ENCODE measurements around the gene TNFRSF21.

Gene TNFRSF21

GRCh38 chr6:47256361-47256760 is 53.3 kb downstream of the TNFRSF21 start:
- no peaks in the 10 kb centered on the region for H3K9me3 Mint-ChIP-seq
- DNase-seq (ENCODE audit: low spot score in 2 of 2) (no peak), ATAC-seq (no peak)
- no peak overlapping the region for H3K4me3 Mint-ChIP-seq
- H3K27ac Mint-ChIP-seq = no peak overlapping the region
- no peaks in the 10 kb centered on the region for H3K4me1 Mint-ChIP-seq
- H3K36me3 Mint-ChIP-seq = no peaks in the 10 kb centered on the region

GRCh38 chr6:47254906-47255305 is 54.8 kb downstream of the TNFRSF21 start:
- ATAC-seq (no peak), DNase-seq (ENCODE audit: low spot score in 2 of 2) (no peak)
- Mint-ChIP-seq H3K9me3 (no peaks in the 10 kb centered on the region), H3K27ac (no peak overlapping the region), H3K4me1 (no peaks in the 10 kb centered on the region), H3K4me3 (no peak overlapping the region), H3K36me3 (no peaks in the 10 kb centered on the region)

- Mint-ChIP-seq H3K4me3 (no peak overlapping the region), H3K9me3 (no peaks in the 10 kb centered on the region), H3K4me1 (no peaks in the 10 kb centered on the region), H3K36me3 (no peaks in the 10 kb centered on the region), H3K27ac (no peak overlapping the region)
- ATAC-seq = no peak
- no peak for DNase-seq (ENCODE audit: low spot score in 2 of 2)
Measured at GRCh38 chr6:47254051-47254450, 55.7 kb downstream of the TNFRSF21 start.

- H3K4me3 Mint-ChIP-seq = no peak overlapping the region
- no peaks in the 10 kb centered on the region for H3K4me1 Mint-ChIP-seq
- DNase-seq (ENCODE audit: low spot score in 2 of 2) (no peak), ATAC-seq (no peak)
- no peaks in the 10 kb centered on the region for H3K9me3 Mint-ChIP-seq
- no peak overlapping the region for H3K27ac Mint-ChIP-seq
- no peaks in the 10 kb centered on the region for H3K36me3 Mint-ChIP-seq
Measured at GRCh38 chr6:47253136-47253535, 56.6 kb downstream of the TNFRSF21 start.

- Mint-ChIP-seq H3K4me1 (no peaks in the 10 kb centered on the region), H3K36me3 (no peaks in the 10 kb centered on the region), H3K9me3 (no peaks in the 10 kb centered on the region), H3K27ac (no peak overlapping the region), H3K4me3 (no peak overlapping the region)
- ATAC-seq = no peak
- DNase-seq (ENCODE audit: low spot score in 2 of 2) = no peak
Measured at GRCh38 chr6:47252633-47253032, 57.1 kb downstream of the TNFRSF21 start.

GRCh38 chr6:47251396-47251795 is 58.3 kb downstream of the TNFRSF21 start:
- no peak for DNase-seq (ENCODE audit: low spot score in 2 of 2)
- Mint-ChIP-seq H3K9me3 (no peaks in the 10 kb centered on the region), H3K27ac (no peak overlapping the region), H3K4me1 (no peaks in the 10 kb centered on the region), H3K36me3 (no peaks in the 10 kb centered on the region), H3K4me3 (no peak overlapping the region)
- no peak for ATAC-seq

- DNase-seq (ENCODE audit: low spot score in 2 of 2) = no peak
- no peak for ATAC-seq
- H3K9me3 Mint-ChIP-seq = no peaks in the 10 kb centered on the region
- H3K4me1 Mint-ChIP-seq = no peaks in the 10 kb centered on the region
- no peak overlapping the region for H3K4me3 Mint-ChIP-seq
- no peaks in the 10 kb centered on the region for H3K36me3 Mint-ChIP-seq
- H3K27ac Mint-ChIP-seq = no peak overlapping the region
Measured at GRCh38 chr6:47250302-47250701, 59.4 kb downstream of the TNFRSF21 start.

GRCh38 chr6:47248446-47248845 is 61.3 kb downstream of the TNFRSF21 start:
- Mint-ChIP-seq H3K4me1 (no peaks in the 10 kb centered on the region), H3K36me3 (no peaks in the 10 kb centered on the region), H3K27ac (no peak overlapping the region), H3K4me3 (no peak overlapping the region), H3K9me3 (no peaks in the 10 kb centered on the region)
- ATAC-seq (no peak), DNase-seq (ENCODE audit: low spot score in 2 of 2) (no peak)

GRCh38 chr6:47247227-47247797 is 62.4 kb downstream of the TNFRSF21 start:
- H3K27ac Mint-ChIP-seq = no peak overlapping the region
- H3K36me3 Mint-ChIP-seq = no peaks in the 10 kb centered on the region
- H3K4me1 Mint-ChIP-seq = no peaks in the 10 kb centered on the region
- ATAC-seq = no peak
- DNase-seq (ENCODE audit: low spot score in 2 of 2) = no peak
- no peak overlapping the region for H3K4me3 Mint-ChIP-seq
- no peaks in the 10 kb centered on the region for H3K9me3 Mint-ChIP-seq

GRCh38 chr6:47246551-47246950 is 63.2 kb downstream of the TNFRSF21 start:
- no peak for DNase-seq (ENCODE audit: low spot score in 2 of 2)
- Mint-ChIP-seq H3K9me3 (no peaks in the 10 kb centered on the region), H3K4me3 (no peak overlapping the region), H3K27ac (no peak overlapping the region), H3K4me1 (no peaks in the 10 kb centered on the region), H3K36me3 (no peaks in the 10 kb centered on the region)
- no peak for ATAC-seq

GRCh38 chr6:47245745-47246371 is 63.8 kb downstream of the TNFRSF21 start:
- Mint-ChIP-seq H3K27ac (no peak overlapping the region), H3K36me3 (no peaks in the 10 kb centered on the region), H3K4me3 (no peak overlapping the region), H3K4me1 (no peaks in the 10 kb centered on the region), H3K9me3 (no peaks in the 10 kb centered on the region)
- no peak for ATAC-seq
- no peak for DNase-seq (ENCODE audit: low spot score in 2 of 2)

- Mint-ChIP-seq H3K27ac (no peak overlapping the region), H3K4me1 (no peaks in the 10 kb centered on the region), H3K9me3 (no peaks in the 10 kb centered on the region), H3K4me3 (no peak overlapping the region), H3K36me3 (no peaks in the 10 kb centered on the region)
- peak; percentile 63 for ATAC-seq
- no peak for DNase-seq (ENCODE audit: low spot score in 2 of 2)
Measured at GRCh38 chr6:47242483-47243386, 67.0 kb downstream of the TNFRSF21 start.

- Mint-ChIP-seq H3K36me3 (no peaks in the 10 kb centered on the region), H3K4me3 (no peak overlapping the region), H3K9me3 (no peaks in the 10 kb centered on the region), H3K4me1 (no peaks in the 10 kb centered on the region), H3K27ac (no peak overlapping the region)
- DNase-seq (ENCODE audit: low spot score in 2 of 2) (no peak), ATAC-seq (no peak)
Measured at GRCh38 chr6:47241742-47242482, 67.8 kb downstream of the TNFRSF21 start.

GRCh38 chr6:47240277-47240890 is 69.3 kb downstream of the TNFRSF21 start:
- Mint-ChIP-seq H3K4me3 (no peak overlapping the region), H3K36me3 (no peaks in the 10 kb centered on the region), H3K9me3 (no peaks in the 10 kb centered on the region), H3K27ac (no peak overlapping the region), H3K4me1 (no peaks in the 10 kb centered on the region)
- DNase-seq (ENCODE audit: low spot score in 2 of 2) = no peak
- ATAC-seq = no peak

GRCh38 chr6:47239546-47239945 is 70.2 kb downstream of the TNFRSF21 start:
- no peaks in the 10 kb centered on the region for H3K4me1 Mint-ChIP-seq
- no peaks in the 10 kb centered on the region for H3K9me3 Mint-ChIP-seq
- ATAC-seq = no peak
- DNase-seq (ENCODE audit: low spot score in 2 of 2) = no peak
- no peak overlapping the region for H3K27ac Mint-ChIP-seq
- H3K36me3 Mint-ChIP-seq = no peaks in the 10 kb centered on the region
- H3K4me3 Mint-ChIP-seq = no peak overlapping the region
